HT1080 (cell line): ENCODE data around the gene CATSPER4. TPM values are rescaled to one million over a fixed set of nuclear protein-coding genes. Genes with fewer than 3 reads are reported as not detected.
A peak's percentile ranks its signal among the peaks of the same experiment; 100 is the strongest.

Experiments
- DNase-seq: peaks from one replicate; pipeline ENCODE4 v3.0.0-alpha.2; 2015; ENCODE audit warnings: low read depth
- polyA plus RNA-seq, 2 experiments: library from polyadenylated mRNA; depleted of rRNA; stranded (reverse); fragments of >200 nt; gene quantifications; 2 replicates each; pipeline ENCODE4 v1.2.3, GENCODE V29; 2015
- total RNA-seq: library from RNA; depleted of rRNA; stranded (reverse); fragments of >200 nt; shearing (Covaris generic); gene quantifications from 2 replicates; pipeline ENCODE4 v1.2.3, GENCODE V29; 2014; rRNA removed

The CATSPER4 gene
- not detected in 2 replicates for total RNA-seq
- not detected in 2 replicates for polyA plus RNA-seq (2015; cell fraction: cytosol; rRNA removed)
- not detected in 2 replicates for polyA plus RNA-seq (2015; cell fraction: nucleus; rRNA removed)

DNA sequence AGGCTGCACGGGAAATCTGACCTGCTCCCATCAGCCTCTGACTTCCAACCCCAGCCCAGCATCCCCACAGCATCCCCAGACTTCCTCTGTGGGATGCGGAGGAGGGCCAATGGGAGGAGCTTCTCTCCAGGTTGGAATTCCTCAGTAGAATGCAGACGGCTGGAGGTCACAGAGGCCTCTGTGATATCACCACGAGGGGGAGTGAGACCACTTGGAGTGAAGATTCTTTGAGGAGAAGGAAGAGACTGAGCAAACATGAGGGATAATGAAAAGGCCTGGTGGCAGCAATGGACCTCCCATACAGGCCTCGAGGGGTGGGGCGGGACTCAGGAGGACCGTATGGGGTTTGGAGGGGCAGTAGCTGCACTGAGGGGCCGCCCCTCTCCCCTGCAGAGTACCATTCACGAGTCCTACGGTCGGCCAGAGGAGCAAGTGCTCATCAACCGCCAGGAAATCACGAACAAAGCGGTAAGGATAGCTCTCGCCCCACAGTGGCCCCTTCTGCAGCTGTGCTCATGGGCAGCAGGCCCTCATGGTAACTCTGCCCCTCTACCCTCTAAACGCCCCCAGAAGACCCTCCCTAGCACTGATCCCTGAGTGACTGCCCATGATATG is at the start of gene CATSPER4:
Gene CATSPER4, plus strand, starts transcription at position 230 of the 615 bp plus-strand sequence. Its CDS starts 26 bp downstream, at position 256.
- DNase-seq, result peak; percentile 52

DNA sequence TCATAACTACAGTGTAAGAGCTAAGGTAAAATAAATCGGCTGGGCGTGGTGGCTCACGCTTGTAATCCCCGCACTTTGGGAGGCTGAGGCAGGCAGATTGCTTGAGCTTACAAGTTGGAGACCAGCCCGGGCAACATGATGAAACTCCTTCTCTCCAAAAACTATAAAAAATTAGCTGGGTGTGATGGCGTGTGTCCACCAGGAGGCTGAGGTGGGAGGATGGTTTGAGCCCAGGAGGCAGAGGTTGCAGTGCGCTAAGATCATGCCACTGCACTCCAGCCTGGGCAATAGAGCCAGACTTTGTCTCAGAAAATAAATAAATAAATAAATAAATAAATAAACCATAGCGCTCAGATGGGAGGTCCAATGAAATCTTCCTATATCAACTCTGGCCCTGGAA is 48.2 kb upstream of the CATSPER4 start:
- no peak for DNase-seq

DNA sequence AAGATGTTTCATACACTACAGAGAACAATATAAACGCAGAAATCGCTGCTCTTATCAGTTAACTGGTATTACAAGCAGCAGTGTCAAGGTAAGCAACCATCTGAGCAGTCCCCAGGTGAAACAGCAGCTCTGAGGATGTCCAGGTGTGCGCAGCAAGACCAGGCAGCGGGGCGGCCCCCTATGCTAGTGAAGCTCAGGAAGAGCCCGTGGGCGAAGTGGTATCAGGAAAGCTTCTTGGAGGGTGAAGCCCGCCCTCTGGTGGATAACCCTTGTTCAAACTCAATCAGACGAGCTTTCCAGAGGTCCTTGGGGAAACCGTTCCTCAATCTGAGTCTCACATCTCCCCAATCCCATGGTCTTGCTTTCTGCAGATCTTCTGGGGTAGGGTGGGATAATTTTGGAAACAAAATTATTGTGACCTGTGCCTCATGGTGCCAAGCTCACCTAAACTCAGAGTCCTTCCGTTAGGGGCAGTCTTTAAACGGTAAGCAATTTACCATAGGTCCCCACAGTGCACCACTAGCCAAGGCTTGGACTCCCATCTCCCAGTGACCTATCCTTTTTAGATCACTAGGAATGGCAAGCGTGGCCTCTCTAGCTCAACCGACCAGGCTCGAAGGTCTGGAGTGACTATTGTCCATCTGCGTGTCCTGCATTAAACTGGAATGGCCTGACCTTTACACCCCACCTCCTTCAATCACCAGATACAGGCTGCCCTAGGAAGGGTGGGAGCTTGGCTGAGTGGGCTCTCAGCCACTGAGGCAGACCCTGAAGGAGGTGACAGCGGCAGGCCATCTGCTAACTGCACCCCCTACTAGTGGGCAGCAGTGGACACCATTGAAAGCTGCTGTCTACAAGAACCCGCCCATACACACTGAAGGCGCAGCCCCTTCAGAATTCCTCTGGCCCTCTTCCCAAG is 45.1 kb upstream of the CATSPER4 start:
- DNase-seq, result peak; percentile 65

DNA sequence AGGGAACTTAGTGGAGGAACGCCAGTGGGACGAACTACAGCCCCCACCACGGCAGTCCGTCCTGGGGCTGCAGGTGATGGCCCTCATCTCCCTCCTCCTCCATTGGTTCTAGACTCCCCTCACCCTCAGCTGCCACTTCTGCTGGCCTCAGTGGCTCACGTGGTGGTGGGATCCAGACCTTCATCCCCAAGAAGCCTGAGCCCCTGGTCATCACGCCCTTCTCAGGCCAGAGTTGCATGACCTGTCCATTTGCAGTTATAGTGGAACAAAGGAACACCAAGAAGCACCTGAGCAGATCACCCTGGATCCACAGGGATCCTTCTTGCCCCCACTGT is 44.5 kb upstream of the CATSPER4 start:
- no peak for DNase-seq

DNA sequence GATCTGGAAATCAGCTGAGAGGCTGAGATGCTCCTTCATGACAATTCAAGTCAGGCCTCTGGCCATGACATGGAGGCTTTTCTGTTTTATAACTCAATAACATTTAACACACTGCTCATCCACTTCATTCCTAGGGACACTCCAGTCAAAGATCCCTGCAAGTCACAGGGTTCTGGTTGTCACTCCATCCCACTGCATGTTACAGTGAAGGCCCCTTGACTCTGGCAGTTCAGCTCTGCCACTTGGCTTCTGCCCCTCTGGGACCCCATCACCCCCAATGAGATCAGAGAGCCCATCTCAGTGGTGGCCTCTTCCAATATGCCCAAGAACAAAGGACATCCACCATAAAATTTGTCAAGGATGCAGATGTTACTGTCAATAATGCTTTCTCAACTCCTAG is 41.5 kb upstream of the CATSPER4 start:
- DNase-seq, result no peak

DNA sequence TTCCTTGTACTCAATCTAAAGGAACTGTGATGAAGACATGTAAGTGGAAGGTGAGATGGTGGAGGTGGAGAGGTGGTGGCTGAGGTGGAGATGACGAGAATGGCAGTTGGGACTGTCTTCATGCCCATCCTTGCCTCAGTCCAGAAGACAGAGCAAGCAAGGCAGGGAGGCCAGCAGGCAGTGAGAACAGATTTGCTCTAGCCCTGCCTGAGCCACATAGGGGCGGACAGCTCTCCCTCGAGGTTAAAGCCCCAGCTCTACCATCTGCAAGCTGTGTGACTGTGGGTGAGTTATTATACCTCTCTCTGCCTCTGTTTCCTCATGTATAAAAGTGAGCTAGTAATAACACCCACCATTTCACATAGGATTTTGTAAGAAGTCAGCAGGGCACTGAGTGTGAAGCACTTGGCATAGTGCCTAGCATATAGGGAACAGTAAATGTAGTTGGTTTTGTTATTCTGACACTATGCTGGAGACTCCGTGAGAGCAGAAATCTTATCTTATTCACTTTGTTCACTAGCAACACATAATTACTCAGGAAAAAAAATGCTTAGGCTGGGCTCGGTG is 36.4 kb upstream of the CATSPER4 start:
- DNase-seq, result no peak

DNA sequence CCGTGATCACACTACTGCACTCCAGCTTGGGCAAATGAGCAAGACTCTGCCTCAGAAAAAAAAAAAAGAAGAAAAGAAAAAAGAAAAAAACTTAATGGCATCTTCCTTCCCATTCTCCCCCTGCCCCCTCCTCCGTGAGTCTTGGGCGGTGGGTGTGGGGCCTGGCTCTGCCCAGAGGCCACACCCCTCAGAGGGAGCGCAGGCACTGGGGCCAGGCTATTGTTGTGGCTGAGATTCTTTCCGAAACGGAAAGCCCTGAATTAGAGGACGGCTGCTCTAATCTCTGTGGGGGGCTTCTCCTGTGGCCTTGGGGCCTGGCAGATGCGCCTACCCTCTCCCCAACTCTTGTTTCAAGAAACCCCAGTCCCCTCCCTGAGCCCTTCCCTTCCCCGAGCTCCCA is 35.7 kb upstream of the CATSPER4 start:
- DNase-seq, result no peak

DNA sequence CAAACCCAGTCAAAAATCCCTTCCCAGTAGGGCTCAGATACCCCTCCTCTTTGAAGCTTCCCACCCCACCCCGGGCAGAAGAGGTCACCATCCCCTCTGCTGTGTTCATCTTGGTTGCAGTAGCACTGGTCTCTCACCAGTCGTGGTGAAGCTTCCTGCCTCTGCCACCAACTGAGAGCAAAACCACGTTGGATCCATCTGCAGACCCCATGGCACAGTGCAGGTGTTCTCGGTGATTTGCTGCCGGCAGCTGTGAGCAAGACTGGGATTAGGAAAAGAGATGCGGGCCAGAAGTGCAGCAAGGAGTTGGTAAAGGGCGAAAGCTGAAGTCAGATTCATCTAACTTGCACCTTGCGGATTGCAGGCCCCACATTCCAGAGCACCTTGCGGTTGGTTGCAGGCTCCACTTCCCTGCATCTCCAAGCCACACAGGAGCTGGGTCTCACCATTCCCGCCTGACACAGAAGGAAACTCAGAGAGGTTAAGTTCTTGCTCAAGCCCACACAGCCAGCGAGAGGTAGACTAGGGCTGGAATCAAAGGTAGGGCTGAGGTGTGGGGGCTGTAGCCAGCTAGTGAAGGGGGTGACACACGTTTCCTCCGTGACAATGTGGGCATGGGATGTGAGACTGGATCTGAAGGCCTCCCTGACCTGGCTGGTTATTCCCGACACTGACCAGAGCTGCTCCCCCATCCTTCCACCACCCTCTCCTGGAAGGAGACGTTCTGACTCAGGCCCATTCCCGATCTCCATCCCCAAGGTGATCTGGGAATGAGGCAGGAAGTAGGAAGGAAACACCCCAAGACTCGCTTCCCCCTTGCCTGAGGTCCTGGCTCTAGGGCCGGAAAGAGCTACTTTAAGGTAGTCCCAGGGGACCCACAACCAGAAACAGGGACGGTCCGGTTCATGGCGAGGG is 34.8 kb upstream of the CATSPER4 start:
- no peak for DNase-seq

DNA sequence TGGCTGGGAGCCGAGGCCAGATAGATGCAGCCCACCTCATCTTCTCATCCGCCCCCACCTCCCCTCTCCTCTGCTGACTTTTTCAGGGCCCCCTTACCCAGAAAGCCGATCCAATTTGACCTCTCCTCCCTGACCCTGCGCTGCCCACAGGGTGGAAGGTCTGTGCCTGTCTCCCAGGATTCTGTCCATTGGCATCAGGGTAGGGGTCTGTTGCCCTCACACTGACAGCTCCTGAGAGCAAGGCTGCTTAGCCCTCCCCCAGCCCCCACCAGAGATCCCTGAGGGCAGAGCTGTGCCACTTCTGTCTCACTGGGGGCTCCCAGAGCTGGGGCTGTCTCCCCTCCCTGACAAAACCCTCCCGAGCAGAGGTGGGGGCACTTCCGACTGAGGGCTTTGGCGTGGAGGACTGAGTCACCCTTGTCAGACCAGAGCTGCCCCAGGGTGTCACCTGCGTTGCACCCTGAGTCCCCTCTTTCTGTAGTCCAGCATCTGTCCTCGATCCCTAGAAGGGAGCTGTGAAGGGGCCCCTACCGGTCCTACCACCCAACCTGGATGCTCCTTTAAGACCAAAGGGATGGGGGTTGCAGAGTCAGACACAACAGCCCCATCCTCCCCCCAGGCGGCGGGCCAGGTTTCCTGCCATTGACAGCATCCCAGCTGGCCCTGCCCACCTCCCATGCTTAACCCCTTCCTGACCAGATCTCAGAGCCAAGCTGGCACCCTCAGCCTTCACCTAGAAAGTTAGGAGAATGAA is 33.9 kb upstream of the CATSPER4 start:
- DNase-seq, result peak; percentile 50

DNA sequence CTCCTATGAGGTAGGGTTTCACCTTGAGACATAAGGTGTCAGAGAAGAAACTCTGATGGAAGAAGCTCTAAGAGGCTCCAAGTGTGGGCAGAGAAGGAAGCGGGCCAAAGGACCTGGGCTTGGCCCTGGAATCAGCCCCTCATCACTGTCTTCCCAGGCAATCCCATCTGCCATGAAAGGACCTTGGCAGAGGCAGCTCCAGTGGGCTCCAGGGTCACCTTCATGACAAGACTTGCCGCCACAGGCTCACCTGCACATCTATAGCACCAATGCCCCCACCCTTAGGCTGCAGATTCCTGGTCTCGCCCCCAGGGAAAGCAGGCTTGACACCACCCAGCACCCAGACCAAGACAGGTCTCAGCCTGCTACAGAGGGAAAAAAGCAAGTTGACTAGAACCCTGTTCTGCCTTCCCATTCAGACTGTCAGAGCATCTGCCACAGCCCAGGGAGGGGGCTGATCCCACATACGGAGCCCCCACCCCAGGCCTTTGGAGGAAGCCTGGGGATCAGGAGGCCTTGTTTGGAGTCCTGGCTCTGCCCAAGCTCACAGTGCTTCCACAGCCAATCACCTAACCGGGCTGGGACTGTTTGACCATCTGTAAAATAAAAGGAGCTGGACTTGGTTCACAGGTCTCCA is 32.0 kb upstream of the CATSPER4 start:
- no peak for DNase-seq

DNA sequence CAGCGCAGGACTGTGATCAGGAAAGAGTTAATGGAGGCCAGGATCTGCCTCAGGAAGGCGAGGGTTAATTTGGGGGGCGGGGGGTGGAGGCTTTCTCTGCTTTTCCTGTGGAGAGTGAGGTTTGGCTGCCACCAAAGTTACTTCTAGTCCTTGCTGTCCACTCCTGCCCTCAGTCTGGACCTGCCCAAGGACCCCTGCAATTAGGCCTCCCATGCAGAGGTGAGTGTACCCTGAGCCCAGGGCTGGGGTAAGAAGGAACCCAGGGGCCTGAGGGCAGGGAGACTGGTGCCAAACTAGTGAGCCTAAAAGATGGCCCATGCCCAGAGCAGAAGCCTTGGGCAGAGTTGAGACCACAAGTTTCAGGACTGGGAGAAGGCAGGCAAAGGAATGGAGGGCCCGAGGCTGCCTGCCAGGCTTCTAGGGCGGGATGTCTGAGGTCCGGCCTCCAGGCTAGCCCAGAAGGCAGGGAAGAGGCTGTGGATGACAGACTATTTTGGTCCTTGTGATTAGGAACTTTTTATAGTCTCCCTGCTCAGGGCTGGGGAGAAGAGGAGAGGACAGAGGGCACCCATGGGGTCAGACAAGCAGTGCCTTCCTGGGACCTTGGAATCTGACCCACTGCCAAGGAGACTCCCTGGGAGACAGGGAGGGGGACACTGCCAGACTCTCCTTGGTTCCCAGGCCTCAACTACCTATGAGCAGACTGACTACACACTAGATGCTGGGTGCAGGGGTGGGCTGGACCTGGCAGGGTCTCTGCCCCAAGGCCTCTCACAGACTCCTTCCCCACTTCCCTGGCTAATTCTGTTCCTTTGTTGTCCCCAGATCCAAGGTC is 31.3 kb upstream of the CATSPER4 start, which contains the start of gene FAM110D:
Gene FAM110D, plus strand, starts transcription at position 172 of the 835 bp plus-strand sequence. CDS start 2,213 bp downstream, outside the sequence.
- DNase-seq, result no peak

DNA sequence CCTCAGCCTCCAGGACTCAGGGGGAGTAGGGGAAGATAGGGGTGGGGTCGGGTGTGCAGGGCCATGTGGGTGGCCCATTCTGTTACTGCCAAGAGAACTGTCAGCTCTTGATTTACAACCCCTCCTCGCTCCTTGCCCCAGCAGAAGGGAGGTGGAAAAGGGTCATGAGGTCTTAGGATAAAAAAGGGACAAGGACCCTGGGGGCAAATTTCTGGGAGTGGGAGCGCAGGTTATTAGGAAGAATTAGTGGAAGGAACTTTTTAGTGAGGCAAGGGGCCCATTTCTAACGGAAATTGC is 30.7 kb upstream of the CATSPER4 start:
- DNase-seq, result no peak

DNA sequence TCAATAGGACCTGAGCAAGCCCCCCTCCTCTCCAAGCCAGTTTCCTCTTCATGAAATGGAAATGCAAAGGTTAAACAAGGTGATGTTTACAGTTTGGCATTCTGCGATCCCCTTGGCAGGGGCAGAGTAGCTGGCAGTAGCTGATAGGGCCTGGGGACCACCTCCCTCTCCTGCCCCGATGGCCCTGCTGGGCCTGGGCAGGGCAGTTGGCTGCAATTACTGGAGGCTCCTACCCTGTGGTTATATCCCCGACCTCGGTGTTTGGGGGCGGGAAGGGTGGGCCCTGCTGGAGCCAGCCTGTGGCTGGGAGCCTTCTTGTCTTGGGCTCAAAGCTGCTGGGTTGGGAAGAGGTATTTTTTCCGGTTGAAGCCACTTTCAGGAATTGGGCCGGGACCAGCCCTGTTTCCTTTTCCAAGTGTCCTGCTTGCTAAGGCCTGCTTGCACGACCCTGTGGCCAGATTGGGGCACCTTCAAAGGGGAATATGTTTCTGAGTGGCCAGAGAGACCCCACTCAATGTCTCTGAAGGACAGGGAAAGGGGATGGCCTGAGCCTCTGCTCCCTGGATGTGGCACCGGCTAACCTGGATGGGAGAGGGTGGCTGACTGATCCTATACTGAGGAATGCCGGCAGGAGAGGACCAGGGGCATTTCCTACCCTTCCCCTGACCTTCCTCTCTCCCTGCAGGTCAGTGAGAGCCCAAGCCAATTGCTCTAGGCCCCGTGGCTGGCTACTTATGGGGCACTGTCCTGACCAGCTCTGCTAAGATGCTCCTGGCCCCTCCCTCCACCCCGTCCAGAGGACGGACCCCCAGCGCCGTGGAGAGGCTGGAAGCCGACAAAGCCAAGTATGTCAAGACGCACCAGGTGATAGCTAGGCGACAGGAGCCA is 29.6 kb upstream of the CATSPER4 start:
- DNase-seq, result no peak

DNA sequence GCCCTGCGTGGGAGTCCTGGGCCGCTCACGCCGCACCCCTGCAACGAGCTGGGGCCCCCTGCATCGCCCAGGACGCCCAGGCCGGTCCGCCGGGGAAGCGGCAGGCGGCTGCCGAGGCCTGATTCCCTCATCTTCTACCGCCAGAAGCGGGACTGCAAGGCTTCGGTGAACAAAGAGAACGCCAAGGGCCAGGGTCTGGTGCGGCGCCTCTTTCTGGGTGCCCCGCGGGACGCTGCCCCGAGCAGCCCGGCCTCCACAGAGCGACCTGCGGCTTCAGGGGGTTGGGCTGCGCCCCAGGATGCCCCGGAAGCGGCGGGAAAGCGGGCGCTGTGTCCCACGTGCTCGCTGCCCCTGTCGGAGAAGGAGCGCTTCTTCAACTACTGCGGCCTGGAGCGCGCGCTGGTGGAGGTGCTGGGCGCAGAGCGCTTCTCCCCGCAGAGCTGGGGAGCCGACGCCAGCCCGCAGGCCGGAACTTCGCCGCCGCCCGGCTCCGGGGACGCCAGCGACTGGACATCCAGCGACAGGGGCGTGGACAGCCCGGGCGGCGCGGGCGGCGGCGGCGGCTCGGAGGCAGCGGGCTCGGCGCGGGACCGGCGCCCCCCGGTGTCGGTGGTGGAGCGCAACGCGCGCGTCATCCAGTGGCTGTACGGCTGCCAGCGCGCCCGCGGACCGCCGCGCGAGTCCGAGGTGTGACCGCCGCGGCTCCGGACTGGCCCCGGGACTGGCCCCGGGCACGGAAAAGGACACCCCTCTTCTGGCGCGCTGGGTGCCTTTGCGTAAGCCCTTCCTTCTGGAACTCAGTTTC is 28.8 kb upstream of the CATSPER4 start:
- no peak for DNase-seq

DNA sequence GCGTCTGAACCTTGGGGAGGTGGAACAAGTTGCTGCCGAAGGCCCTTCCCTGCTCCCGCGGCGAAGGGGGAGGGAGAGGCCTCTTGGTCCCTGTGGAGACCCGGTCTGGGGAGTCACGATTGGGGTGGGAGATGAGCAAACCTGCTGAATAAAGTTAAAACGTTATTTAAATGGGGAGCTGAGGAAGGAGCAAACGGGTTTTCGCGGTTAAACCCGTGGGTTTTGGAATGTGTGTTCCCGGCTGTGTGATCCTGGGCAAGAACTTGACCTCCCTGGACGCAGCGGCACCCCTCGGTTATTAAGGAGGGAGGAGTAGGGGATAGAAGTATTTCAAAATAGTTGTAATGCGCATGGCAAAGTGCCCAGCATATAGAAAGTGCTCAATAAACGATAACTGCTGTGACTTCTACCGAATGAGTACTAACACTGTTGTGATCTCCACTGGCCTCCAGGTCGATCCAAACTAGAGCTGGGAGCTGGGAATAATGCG is 28.1 kb upstream of the CATSPER4 start:
- no peak for DNase-seq

DNA sequence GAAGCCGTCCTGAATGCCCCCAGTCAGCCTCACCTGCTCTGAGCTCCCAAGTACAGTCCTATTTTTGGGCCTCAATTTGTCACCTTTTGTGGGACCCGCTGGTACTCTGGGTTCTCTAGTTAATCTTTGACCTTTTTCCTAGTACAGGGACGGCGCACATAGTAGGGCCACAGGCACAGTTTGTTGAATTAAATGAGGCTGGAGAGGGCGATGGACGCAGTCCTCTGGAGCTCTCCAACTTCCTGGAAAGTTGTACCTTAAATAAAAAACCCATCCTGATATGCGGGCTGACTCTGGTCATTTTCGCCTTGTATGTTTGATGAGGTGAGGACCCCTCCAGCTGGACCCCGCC is 26.7 kb upstream of the CATSPER4 start:
- DNase-seq, result no peak
